ENCODE results near the gene SUGCT. TPM values are rescaled to one million over a fixed set of nuclear protein-coding genes. Genes with fewer than 3 reads are reported as not detected.

Gene SUGCT
- total RNA-seq, 1 experiment from 2014 or later: 5.4 TPM

DNA sequence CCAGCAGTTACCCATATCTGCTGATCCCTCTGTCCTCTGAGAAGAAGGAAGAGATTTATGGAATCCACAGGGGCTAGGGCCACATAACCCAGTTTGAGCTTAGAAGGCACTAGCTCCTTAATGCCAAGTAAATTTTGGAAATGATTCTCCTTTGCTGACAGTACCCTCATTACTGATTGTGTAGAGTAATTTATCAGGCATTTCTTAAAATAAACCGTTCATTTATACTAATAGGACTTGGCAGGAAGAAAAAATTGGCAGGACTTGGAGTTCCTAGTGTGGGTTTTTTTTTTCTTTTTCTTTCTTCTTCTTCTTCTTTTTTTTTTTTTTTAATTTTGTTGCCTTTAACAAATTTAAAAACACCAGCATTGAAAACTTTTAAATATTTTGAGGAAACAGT is 645.7 kb downstream of the SUGCT start:
- H3K14ac ChIP-seq (ENCODE audit: insufficient read depth, low read length): no peak overlapping the region
- no peaks in the 10 kb centered on the region for H3K27me3 ChIP-seq (ENCODE audit: insufficient read depth, low read length)
- H2BK5ac ChIP-seq (ENCODE audit: insufficient read length, low read length): no peak overlapping the region
- no peak overlapping the region for H3T11ph ChIP-seq (ENCODE audit: low read length)
- no peak for DNase-seq
- H2BK20ac ChIP-seq (ENCODE audit: low read depth, low read length, poor library complexity, severe bottlenecking): no peak overlapping the region
- no peak overlapping the region for H3K27ac ChIP-seq (ENCODE audit: insufficient read length, low read depth, low read length)
- no peaks in the 10 kb centered on the region for H4K20me1 ChIP-seq (ENCODE audit: control insufficient read depth, insufficient read depth, insufficient read length)
- no peak overlapping the region for H3K4me2 ChIP-seq (ENCODE audit: insufficient read depth, insufficient read length, low read length)
- H4K5ac ChIP-seq (ENCODE audit: insufficient read length, low read depth, low read length): no peak overlapping the region
- no peaks in the 10 kb centered on the region for H3K9me3 ChIP-seq (ENCODE audit: control insufficient read depth, low read depth, low read length)
- no peak overlapping the region for H3K27ac Mint-ChIP-seq
- H3K79me1 ChIP-seq (ENCODE audit: insufficient read depth, low read depth, low read length, poor library complexity, severe bottlenecking): no peaks in the 10 kb centered on the region
- no peak overlapping the region for H3K56ac ChIP-seq (ENCODE audit: insufficient read length, low read depth, low read length)
- H2BK15ac ChIP-seq (ENCODE audit: low read depth, low read length): no peak overlapping the region
- no peak overlapping the region for H2AFZ ChIP-seq (ENCODE audit: low read length)
- no peak overlapping the region for H2AK5ac ChIP-seq (ENCODE audit: insufficient read length, low read length)
- no peaks in the 10 kb centered on the region for H3K36me3 Mint-ChIP-seq (ENCODE audit: insufficient read depth in 1 of 3, low read depth in 3 of 3)
- H3K23me2 ChIP-seq (ENCODE audit: insufficient read length, low read depth, low read length, poor library complexity, severe bottlenecking): no peaks in the 10 kb centered on the region
- H2BK12ac ChIP-seq (ENCODE audit: insufficient read length, low read depth, low read length): no peak overlapping the region
- no peak overlapping the region for H3K9ac ChIP-seq (ENCODE audit: extremely low read depth, insufficient read length, low read length)
- no peaks in the 10 kb centered on the region for H3K9me3 Mint-ChIP-seq
- peaks cover 5% of the 10 kb centered on the region in 2 experiments for H3K4me1 Mint-ChIP-seq
- H4K8ac ChIP-seq (replicated peaks; ENCODE audit: insufficient read length, low read depth, low read length): no peak overlapping the region
- H3K23ac ChIP-seq (ENCODE audit: insufficient read length, low read depth, low read length): no peak overlapping the region
- H3K18ac ChIP-seq (ENCODE audit: insufficient read length, low read depth, low read length): no peak overlapping the region
- H2BK120ac ChIP-seq (ENCODE audit: low read depth, low read length, poor library complexity, severe bottlenecking): no peak overlapping the region
- no peaks in the 10 kb centered on the region for H3K79me2 ChIP-seq (ENCODE audit: insufficient read depth, low read length)
- H3K4me3 Mint-ChIP-seq: no peak overlapping the region
- TF ChIP-seq, protein P1, sequence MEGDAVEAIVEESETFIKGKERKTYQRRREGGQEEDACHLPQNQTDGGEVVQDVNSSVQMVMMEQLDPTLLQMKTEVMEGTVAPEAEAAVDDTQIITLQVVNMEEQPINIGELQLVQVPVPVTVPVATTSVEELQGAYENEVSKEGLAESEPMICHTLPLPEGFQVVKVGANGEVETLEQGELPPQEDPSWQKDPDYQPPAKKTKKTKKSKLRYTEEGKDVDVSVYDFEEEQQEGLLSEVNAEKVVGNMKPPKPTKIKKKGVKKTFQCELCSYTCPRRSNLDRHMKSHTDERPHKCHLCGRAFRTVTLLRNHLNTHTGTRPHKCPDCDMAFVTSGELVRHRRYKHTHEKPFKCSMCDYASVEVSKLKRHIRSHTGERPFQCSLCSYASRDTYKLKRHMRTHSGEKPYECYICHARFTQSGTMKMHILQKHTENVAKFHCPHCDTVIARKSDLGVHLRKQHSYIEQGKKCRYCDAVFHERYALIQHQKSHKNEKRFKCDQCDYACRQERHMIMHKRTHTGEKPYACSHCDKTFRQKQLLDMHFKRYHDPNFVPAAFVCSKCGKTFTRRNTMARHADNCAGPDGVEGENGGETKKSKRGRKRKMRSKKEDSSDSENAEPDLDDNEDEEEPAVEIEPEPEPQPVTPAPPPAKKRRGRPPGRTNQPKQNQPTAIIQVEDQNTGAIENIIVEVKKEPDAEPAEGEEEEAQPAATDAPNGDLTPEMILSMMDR (conservative IDR thresholded peaks at IDR 0.05): no peak
- WGBS (ENCODE audit: extremely low coverage, insufficient read length, low lambda C conversion rate): no CpG with 5 or more reads among the region's 1 CpG
- H3K4me1 ChIP-seq (ENCODE audit: insufficient read depth, low read length): 0 out of 2 replicates have a peak, but pooled peaks cover 3% of the 10 kb centered on the region
- H3K27me3 Mint-ChIP-seq (ENCODE audit: low read depth): no peaks in the 10 kb centered on the region
- H3K4ac ChIP-seq (ENCODE audit: low read depth, low read length): no peak overlapping the region
- no peak overlapping the region for H4K91ac ChIP-seq (ENCODE audit: insufficient read length, low read depth, low read length)
